Central memory CD4-positive, alpha-beta T cell (primary cell): ENCODE measurements around the gene ARRB2.

ENCODE experiments used
- DNase-seq: peaks from one replicate; pipeline ENCODE4 v3.0.0; 2022

The ARRB2 gene

DNA sequence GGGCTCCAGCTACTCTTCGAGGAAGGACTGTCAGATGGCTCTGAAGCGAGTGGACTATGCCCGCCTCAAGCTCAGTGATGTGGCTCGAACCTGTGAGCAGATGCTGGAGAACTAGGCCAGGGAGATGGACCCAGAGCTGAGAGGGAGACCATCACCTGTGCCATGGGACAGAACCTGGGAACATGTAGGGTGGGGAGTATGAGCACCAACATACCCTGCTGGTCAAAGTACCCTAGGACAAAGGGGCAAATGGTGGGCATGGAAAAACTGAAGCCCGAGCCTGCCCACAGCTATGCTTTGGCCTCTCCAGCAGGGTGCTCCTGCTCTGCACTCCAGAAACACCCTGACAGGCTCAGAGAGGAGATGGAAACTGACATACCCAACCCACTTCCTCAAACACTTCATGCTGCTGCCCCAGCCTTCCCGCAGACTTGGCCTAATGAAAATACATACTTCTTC is 22.7 kb downstream of the ARRB2 start:
- DNase-seq, result no peak

- no peak for DNase-seq
These were observed 24.5 kb downstream of the ARRB2 start for GRCh38 chr17:4734857-4735475.

DNA sequence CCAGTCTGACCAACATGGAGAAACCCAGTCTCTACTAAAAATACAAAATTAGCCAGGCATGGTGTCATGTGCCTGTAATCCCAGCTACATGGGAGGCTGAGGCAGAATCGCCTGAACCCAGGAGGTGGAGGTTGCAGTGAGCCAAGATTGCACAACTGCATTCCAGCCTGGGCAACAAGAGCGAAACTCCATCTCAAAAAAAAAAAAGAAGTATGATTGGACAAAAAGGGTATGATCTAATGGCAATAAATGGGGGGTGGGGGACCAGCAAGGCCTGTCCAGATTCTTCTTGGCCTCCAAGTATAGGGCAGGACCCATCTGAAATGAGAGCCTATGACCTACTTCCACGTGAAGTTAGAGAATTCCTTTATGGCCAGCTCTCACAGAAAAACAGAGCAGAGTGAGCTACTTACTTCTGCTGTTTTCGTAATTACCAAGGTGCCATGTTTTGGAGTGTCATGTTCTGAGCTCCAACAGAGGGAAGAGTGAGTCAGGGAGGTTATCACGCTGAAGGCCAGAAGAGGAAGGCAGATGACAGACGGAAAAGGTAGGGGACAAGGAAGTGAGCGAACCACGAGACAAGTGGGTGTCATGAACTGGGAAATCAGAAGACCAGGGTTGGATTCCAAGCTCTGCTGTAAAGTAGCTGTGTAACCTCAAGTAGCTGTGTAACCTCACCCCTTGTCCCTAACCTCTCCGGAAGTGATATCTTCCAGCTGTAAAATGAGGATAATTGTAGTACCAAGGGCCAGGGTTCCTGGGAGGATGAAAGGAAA is 25.6 kb downstream of the ARRB2 start:
- DNase-seq, result no peak

DNA sequence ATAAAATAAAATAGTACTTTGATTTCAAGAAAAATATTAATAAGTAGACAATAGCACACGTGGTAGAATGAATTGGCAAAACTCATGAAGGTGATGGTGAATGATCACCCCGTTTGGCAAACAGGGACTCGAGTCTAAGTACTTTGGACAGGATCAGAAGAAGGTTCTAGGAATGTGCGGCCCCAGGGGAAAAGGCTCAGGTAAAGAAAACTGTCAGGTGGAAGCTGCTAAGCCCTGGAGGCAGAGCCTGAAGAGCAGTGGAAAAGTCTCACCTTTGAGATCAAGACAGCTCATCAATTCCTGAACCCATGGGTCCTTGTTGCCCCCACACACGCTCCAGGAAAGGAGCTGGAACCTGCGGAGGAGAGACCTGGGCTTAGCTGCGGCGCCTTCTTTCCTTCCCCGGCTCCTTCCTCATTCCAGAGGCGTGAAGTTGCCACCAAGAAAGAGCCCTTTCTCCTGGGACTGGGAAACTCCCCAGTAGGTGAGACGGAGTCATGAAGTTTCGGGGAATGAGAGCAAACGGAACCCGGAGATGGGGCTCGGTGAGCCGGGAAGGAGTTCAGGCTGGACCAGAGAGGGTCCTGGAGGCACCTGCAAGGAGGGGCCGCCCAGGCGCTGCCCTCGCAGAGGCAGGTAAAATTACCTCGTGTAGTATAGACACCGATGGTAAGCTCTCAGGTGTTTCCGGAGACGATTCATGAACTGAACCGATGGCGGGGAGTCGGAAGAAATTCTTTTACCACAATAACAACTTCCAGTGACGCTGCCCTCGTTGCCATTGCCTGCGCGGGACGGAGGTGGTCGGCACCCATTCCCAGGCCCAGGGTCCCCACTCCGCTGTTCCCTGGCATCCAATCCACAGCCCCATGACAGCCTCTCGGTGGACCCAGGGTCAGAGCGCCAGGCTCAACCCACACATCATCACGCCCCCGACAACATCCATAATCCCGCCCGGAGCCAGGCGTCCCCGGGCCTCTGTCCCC is 28.0 kb downstream of the ARRB2 start:
- DNase-seq, result peak; percentile 39

DNA sequence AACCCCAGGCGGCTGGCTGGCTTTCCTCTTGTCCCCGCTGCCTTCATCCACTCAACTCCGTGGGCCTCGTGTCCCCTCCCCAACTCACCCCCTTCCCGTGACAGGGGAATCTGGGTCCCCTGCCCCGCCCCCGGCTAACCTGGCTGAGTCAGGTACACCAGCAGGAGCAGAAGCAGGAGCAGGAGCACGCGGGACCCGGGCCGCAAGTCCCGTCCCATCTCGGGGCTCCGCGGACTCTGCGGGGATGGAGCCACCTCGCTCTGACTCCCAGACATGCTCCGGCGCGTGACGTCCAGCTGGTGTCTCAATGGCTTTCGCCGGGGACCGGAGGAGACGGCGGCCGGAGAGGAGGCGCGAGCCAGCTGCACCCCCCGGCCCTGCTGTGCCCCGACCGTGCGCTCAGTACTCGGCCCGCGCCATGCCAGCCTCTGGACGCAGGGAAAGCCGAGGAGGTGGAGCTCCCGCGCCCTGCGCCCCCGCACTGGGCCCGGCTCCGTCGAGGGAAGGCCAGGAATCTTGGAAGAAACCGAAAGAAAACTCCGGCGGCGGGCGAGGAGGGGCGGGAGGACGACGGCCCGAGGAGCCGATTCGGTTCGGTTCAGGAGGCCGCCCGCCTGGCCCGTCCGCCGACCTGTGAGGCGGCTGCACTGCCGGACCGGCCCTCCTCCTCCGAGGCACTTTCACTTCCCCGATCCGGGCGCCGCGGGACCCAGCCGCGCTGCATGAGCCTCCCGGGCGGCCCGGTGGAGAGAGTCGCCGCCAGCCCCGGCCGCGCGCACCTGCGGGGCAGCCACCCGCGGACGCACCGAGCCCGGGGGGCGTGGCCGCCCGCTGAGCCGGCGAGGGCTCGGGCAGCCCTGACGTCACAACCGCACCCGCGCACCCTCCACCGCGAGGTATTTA is 28.9 kb downstream of the ARRB2 start, which contains the start of the genes CXCL16 and ZMYND15:
TSS of gene CXCL16 (minus strand) at position 807 of the 903 bp plus-strand sequence. CDS start at position 218, 589 bp downstream.
TSS of gene ZMYND15 (plus strand) at position 712 of the 903 bp plus-strand sequence. CDS start 716 bp downstream, outside the sequence.
- peak; percentile 69 for DNase-seq

- DNase-seq, result no peak
These were observed 29.6 kb downstream of the ARRB2 start for GRCh38 chr17:4740025-4740351.

GRCh38 chr17:4740584-4740983 is 30.2 kb downstream of the ARRB2 start:
- no peak for DNase-seq

DNA sequence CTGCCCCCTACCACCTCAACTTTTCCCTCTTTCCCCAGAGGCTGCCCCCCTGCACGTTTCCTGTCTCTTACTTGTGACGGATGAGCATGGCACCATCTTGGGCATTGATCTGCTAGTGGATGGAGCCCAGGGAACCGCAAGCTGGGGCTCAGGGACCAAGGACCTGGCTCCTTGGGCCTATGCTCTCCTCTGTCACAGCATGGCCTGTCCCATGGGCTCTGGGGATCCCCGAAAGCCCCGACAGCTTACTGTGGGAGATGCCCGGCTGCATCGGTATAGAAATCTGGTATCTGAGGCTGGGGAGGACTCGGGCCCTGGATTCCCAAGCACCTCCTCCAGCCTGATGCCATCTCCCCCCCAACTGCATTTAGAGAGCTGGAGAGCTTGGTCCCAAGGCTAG is 31.1 kb downstream of the ARRB2 start:
- no peak for DNase-seq

DNA sequence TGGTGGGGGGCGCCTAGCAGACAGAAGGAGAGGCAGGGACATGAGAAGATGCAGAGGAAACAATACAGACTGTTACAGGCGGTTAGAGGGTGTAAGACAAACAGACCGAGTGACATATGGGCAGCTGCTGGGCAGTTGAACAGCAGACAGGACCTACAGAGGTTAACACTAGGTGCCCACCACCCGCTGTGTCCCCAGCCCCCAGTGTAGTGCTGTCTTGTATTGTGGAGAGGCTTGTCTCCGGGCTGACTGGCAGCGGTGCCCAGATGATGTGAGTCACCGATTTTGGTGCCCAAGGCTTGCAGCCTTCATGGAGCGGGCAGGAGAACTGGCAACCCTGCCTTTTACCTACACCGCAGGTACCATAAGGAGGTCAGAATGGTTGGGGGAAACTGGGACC is 31.7 kb downstream of the ARRB2 start:
- DNase-seq, result no peak

GRCh38 chr17:4742629-4743028 is 32.2 kb downstream of the ARRB2 start:
- DNase-seq, result no peak

DNA sequence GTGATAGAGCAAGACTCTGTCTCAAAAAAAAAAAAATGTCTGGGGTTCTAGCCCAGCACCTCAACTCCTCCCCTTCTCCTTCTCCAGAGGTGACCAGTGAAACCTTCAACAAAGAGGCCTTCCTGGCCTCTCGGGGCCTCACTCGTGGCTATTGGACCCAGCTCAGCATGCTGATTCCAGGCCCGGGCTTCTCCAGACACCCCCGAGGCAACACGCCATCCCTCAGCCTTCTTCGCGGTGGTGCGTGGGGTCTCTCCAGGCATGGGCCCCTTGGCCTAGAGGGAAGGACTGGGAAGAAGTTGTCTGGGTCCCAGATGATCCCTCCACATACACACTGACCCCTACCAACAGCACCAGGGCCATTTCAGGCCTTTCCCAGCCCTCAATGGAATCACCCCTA is 32.8 kb downstream of the ARRB2 start:
- DNase-seq, result no peak

GRCh38 chr17:4743898-4744297 is 33.5 kb downstream of the ARRB2 start:
- no peak for DNase-seq

DNA sequence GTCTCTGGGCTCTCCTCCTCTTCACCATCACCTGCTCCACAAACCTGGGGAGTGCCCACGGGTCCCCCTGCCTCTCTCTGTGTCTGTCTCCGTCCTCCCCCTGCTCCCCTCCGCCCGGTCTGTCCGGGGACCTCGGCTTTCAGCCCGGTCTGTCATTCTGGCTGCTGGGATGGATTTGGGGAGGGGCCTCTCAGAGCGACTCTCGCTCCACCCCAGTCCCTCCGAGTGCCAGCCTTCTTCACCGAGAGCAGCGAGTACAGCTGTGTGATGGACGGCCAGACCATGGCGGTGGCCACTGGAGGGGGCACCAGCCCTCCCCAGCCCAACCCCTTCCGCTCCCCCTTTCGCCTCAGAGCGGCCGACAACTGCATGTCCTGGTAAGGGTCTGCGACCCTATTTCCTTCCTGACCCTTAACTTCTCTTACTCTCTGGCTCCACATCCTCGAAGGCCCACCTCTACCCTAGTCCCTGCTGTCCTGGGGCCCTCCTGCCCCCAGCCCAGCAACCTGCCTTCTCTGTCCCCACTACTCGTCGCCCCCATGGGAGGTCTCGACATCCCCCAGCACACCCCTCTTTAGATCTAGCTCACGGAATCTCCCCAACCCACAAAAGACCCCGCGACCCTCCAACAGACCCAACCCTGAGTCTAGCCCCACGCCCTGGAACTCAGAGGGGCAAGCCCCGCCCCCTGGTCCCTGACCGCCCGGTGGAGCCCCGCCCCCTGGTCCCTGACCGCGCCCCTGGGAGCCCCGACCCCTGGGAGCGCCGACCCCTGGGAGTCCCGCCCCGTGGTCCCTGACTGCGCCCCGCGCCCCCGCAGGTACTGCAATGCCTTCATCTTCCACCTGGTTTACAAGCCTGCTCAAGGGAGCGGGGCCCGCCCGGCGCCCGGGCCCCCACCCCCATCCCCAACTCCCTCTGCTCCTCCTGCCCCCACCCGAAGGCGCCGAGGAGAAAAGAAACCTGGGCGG is 34.9 kb downstream of the ARRB2 start:
- no peak for DNase-seq

- DNase-seq, result peak; percentile 41
These were observed 37.4 kb downstream of the ARRB2 start for GRCh38 chr17:4747847-4748246.

- DNase-seq, result no peak
These were observed 38.3 kb downstream of the ARRB2 start for GRCh38 chr17:4748686-4749085.

DNA sequence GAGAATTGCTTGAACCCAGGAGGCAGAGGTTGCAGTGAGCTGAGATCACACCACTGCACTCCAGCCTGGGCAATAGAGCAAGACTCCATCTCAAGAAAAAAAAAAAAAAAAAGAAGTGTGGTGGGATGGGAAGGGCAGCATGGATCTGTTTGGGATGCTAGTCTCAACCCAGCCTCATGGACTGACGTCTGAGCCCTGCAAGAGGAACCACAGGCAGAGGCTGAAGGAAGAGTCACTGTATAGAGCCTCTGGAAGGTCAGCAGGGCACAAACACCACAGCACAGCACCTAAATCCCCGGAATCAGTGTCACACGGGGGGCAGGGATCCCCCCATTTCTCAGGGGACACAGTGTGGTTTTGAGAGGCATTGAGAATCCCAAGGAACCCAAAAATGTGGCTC is 40.2 kb downstream of the ARRB2 start:
- no peak for DNase-seq

DNA sequence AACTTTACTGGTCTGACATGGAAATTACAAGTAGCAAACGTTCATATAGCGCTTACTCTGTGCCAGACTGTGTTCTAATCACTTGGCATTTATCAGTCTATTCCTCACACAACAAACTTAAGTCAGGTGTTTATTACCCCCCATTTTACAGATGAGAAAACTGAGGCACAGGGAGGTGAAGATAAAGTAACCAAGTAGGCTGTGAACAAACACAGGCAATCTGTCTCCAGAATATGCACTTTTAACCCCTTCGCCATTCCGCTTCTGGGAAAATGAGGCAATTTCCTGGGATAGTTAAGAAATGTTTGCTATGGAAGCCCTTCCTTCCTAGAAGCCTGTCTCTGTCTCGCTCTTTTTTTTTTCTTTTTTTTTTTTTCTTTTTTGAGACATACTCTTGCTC is 41.5 kb downstream of the ARRB2 start:
- DNase-seq, result no peak

GRCh38 chr17:4753392-4753791 is 43.0 kb downstream of the ARRB2 start:
- DNase-seq, result no peak

DNA sequence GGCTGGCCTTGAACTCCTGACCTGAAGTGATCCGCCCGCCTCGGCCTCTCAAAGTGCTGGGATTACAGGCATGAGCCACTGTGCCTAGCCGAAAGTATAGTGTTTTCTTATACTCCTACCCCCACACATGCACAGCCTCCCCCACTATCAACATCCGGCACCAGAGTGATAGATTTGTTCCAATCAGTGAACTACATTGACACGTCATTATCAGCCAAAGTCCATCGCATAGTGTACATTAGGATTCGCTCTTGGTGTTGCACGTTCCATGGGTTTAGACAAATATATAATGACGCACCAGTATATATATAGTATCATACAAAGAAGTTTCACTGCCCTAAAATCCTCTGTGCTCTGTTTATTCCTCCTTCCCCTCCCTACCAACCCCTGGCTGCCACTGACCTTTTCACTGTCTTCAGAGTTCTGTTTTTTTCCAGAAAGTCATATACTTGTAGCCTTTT is 49.4 kb downstream of the ARRB2 start:
- DNase-seq, result no peak

- no peak for DNase-seq
These were observed 54.2 kb downstream of the ARRB2 start for GRCh38 chr17:4764595-4764994.

DNA sequence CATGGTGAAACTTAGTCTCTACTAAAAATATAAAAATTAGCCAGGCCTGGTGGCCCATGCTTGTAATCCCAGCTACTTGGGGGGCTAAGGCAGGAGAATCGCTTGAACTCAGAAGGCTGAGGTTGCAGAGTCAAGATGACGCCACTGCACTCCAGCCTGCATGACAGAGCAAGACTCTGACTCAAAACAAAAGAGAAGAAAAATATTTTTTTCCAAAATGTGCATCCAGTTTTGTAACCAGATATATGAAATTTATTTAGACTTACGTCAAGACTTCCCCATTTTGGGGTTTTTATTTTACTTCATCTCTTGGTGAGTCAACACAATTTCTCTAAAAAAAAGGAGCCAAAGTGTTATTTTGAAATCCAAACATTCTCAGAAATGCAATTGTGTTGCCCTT is 55.8 kb downstream of the ARRB2 start:
- DNase-seq, result no peak
